Retina (tissue), 1 donor: ENCODE results near the gene GPR119.
"Not testable (repeated sequence)": the region's sequence is repeated elsewhere in the genome, so short reads cannot be mapped to it uniquely, and the experiment has no call there.

Experiments used
- DNase-seq: peaks from one replicate; pipeline ENCODE4 v3.0.0-alpha.2; 2016

GPR119 gene

GRCh38 chrX:130338869-130339268, 46.6 kb downstream of the GPR119 start:
- not testable (repeated sequence) for DNase-seq

GRCh38 chrX:130336531-130336930, 48.9 kb downstream of the GPR119 start:
- DNase-seq: no peak
